ENCODE measurements around the gene MB.

Gene MB

DNA sequence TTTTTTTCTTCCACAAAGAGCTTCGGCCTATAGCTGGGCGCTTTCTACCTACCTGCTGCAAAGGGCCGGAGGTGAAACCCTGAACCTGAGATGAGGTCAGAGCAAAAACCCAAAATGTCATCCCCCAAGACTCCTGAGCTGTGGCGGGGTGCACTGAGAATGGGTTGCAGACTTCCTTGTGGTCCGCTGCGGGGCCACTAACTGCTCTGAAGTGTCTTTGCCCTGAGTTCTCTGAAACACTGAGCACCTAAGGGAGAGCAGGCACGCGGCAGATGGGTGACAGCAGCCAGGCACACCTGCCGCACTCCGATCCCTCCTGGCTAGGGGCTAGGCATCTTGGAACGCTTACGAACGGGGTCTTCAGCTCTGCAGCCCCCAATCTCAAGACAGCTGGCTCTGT is 47.2 kb downstream of the MB start:
- no peak for DNase-seq

DNA sequence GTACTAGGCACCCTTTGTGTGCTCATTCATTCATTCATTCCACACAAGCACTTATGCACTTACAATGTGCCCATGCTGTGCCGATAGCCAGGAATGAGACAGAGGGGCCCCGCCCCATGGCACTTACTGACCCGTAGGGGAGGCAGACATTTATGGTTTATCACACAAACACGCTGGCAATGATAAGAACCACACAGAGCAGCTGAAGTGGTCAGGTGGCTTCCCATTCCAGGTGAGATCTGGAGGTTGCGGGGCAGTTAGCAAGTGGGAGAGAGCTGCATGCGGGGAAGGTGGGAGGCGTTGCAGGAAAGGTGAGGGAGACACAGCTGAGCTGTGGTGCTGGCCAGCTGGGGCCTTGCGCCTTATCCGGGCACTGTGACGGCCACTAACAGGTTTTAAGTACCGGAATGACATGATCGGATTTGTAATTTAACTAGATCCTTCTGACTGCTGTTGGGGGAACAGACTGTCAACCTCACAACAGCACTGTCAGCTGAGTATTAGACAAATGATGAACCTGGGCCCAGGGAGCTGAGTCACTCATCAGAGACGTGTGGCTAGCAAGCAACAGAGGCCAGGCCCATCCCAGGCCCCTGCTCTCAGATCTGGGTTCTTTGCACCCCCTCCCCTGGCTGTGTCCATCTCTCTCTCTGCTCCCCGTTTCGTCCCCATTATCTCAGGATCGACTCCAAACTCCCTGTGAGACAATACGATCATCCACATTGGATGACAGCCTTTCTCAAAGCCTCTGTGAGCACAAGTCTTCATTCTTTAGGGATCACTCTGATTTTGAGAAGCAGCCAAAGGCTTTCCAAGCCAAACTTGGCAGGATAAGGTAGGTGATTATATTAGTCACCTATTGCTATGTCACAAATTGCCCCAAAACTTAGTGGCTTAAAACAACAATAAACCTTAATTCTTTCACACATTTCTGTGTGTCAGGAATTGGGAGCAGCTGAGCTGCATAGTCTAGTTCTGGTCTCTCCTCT is 48.1 kb downstream of the MB start:
- no peak for DNase-seq

DNA sequence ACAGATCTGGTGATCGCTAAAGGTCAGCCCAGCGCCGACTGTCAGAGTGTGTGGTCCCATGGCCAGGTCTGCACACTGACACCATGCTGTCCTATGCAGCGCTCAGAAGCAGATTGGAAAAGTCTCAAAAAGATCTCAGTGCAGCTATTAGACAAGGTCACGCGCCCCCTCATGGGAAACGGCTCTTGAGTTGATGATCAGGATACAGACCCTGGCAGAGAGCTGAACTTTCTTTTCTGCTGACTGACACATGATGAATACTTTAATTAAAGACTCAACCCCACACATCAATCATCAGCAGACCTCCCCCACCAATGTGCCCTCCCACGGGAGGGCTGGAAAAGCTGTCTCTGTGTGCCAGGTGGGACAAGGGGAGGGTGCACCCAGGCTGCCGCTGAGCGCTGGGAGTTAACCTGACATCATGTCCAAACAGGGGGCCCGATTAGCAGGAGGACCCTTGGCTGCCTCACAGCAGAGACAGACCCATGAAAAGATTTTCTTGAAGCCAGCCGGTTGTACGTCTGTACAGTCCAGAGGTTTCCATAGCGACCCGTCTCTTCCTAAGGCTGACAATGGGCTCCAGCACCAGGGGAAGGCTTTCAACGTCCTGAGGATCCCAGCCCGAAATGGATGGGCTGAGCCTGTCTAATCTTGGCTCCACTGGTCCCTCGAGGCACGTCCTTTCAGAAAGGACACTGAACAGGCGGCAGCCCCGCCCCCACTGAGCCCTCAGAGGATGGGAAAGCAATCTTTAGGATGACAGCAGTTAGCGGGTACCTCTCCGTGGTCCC is 49.6 kb downstream of the MB start:
- no peak for DNase-seq

DNA sequence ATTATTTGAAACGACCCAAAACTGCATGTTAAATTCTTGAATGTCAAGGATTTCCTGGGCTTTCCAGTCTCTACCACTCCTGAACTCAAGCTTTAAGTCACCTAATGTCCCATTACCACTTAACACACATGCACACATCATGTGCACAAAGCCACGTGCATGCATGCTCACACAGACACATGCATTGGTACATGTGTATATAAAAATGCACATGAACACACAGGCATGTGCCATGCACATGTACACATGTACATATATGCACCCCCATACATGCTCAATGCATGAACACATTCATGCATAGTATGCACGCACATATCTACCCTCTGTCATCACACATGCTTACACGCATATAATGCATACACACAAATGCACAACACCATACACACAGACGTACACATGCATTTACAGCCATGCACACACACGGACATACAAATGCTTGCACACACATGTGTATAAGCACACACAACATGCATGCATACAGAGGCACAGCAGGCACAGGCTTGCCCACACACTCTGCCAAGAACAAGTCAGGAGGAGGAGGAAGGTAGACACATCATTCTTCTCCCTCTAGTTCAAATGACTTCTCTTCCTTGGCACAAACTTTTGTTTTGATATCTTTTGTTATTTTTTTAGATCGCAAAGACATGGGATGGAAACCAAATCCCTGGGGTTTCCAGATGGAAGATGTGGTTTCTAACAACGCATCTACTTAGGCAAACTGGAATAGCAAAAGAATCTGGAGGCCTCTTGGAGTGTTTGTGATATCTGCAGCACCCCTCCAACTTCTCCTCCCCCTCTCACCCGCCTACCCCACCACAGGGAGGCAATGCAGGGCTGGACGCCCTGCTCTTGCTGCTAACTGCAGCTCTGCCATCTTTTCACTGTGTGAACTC is 51.9 kb downstream of the MB start:
- no peak for DNase-seq

DNA sequence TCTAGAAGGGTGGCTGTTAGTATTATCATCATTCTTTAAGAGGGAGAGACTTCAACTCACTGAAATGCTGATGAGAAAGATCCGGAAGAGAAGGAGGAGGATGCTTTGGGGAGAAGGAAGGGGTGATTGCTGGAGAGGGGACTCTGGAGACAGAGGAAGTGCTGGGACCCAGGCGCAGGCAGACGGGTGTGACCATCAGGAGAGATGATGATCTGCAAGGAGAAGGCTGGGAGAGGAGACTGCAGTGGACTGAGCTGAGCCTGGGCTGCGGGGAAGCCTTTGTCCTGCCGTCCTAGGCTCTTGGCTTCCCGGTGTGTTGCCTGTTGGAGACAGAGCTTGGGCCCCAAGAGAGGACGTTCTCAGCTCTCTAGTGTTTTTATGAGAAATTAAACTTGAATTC is 53.9 kb downstream of the MB start:
- DNase-seq = no peak

DNA sequence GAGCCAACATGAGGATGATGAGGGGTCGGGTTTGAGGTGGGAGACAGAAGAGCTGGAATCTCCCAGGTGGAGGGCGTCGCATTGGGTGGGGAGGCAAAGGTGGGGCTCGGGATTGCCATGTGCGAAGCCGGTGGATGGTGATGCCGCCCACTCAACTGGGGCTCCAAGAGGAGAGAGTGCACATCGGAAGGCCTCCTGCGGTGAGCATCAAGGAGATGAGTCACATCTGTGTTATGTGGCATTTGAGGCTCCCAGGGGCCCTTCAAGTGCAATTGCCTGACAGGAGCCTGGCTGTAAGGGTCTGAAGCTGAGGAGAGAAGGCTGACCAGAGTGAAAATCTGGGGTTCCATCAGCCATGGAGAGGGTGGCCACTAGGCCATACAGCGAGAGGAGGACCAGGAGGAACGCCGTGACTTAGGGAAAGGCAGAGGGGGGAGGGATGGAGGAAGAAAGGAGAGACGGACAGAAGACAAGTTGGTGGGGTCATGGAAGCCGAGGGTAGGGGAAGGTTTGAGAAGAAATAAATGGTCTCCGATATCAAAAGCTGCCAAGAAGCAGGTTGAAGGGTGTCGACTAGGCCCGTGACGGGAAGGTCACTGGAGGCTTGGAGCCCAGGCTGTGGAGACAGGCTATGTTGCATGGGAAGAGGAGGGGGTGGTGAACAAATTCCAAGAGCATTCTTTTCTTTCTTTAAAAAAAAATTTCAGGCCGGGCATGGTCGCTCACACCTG is 55.2 kb downstream of the MB start:
- DNase-seq = no peak

DNA sequence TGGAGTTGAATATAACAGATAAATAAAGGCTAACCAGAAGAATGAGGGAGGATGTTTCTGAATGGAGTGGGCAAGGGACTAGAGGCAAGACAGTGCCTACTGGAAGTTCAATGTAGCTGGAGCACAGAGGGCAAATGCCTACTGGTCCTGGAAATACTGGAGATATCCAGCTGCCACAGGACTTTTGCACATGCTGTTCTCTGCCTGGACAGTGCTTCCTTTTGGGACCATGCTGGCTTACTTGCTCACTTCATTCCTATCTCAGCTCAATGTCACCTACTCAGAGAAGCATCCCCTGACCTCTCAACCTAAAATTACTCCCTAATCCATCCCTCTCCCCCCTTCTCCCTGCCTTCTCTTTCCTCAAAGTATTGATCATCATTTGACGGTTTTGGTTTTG is 56.3 kb downstream of the MB start:
- no peak for DNase-seq

DNA sequence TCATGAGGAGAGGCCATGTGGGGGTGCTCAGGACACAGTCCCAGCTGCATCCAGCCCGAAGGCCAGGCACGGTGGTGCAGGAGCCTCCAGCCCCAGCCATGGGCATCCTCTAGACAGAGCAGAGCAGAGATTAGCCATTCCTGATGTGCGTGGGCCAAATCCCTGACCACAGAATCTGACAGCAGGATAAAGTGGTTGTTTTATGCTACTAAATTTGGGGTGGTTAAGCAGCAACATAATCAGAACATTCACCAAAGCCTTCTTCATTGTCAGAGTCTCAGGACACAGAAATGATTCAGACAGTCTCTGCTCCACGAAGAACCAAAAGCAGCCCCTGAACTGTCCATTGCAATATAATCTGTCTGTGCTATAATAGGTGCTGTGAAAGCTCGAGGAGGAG is 56.8 kb downstream of the MB start:
- DNase-seq = no peak

DNA sequence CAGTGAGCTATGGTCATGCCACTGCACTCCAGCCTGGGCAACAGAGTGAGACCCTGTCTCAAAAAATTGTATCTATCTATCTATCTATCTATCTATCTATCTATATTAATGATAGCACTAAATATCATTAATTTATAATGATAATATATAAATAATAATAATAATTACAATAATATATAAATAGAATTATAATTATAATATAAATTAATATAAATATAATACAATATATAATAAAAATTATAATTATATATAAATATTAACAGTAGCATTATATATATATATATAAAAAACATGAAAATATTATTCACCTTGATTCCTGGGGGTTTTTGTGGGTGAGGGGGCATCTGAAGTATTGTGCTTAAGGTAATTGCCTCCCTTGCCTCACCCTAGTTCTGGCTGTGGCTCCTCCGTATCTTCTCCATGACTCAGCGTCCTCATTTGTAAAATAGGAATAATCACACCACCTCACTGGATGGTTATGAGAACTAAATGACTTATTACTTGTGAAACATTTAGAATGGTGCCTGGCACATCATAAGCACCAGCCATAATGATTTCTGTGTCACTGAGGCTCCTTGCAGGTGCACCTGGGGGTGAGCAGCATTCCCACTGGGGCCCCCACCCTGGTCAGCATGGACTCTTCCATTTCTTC is 57.6 kb downstream of the MB start:
- no peak for DNase-seq

DNA sequence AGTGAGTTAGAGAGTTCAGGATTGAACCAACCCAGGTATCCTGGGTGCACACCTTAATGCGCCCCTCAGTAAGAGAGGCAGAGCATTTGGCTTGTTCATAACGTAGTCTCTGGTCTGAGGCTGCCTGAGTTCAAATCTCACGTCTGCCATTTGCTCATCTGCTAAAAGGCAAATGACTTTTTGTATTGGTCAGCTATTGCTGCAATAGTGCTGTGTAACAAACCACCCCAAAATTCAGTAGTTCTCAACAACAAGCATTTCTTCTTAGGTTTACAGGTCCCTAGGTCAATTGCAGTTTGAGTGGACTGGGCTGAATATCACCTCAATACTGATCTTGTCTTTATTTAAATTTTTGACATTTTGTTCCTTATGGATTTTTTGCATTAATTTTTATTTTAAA is 58.4 kb downstream of the MB start:
- no peak for DNase-seq

DNA sequence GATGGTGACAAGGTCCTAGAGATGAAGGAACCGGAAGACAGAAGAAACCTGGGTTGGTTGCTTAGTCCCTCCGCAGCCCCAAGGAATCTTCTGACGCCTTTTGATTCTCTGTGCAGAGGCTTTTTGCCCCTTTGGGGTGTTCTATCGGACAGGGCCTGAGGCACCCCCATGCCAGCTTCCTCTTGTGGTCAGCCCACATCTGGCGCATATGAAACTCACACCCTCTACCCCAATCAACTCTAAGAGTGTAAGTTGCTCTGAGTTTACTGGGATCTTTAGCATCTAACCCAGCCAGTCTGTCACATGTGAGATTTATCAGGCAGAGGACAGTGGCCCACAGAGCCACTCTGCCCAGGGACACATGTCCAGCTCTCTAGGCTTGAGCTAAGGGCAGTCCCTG is 59.1 kb downstream of the MB start:
- DNase-seq = no peak
